Spleen (tissue), 11 donors: ENCODE results near the gene PTGS1. TPM values are rescaled to one million over a fixed set of nuclear protein-coding genes. Genes with fewer than 3 reads are reported as not detected.

ENCODE experiments used
- DNase-seq: peaks from one replicate; pipeline ENCODE4 v3.0.0-alpha.2; 2020
- H3K27ac ChIP-seq, 8 donors: fragments of 200-600 bp; sonication (generic) in 7 of 8; 1 replicate in 4 of 8; 2 replicates in 4 of 8; pipeline versions ENCODE4 v1.5.0 to v1.8.0; 2016 to 2021; ENCODE audit warnings: inconsistent platforms in 4 of 8, mild to moderate bottlenecking in 4 of 8, moderate library complexity in 1 of 8
- H3K27me3 ChIP-seq, 7 donors: fragments of 200-600 bp; sonication (generic) in 6 of 7; replicated peaks in 1 of 7; 1 replicate in 4 of 7; 2 replicates in 3 of 7; pipeline versions ENCODE4 v1.5.0 to v1.8.0; 2016 to 2021; ENCODE audit warnings: inconsistent platforms in 3 of 7, mild to moderate bottlenecking in 1 of 7
- H3K36me3 ChIP-seq, 6 donors: fragments of 200-600 bp; sonication (generic) in 5 of 6; 1 replicate in 4 of 6; 2 replicates in 2 of 6; pipeline versions ENCODE4 v1.5.0 to v1.8.0; 2016 to 2021; ENCODE audit warnings: inconsistent platforms in 2 of 6
- H3K4me1 ChIP-seq, 6 donors: fragments of 200-600 bp; sonication (generic) in 5 of 6; 1 replicate in 3 of 6; 2 replicates in 3 of 6; pipeline versions ENCODE4 v1.5.0 to v1.8.0; 2016 to 2021; ENCODE audit warnings: inconsistent platforms in 3 of 6
- H3K4me3 ChIP-seq, 8 donors: fragments of 200-600 bp; sonication (generic) in 7 of 8; 1 replicate in 4 of 8; 2 replicates in 4 of 8; pipeline versions ENCODE4 v1.5.0 to v1.8.0; 2016 to 2021; ENCODE audit warnings: inconsistent platforms in 4 of 8, mild to moderate bottlenecking in 4 of 8, moderate library complexity in 2 of 8
- H3K9me3 ChIP-seq, 8 donors: fragments of 200-600 bp; sonication (generic) in 7 of 8; 1 replicate in 4 of 8; 2 replicates in 4 of 8; pipeline versions ENCODE4 v1.5.0 to v1.8.0; 2016 to 2021; ENCODE audit warnings: inconsistent platforms in 4 of 8
- POLR2A ChIP-seq, 3 donors: fragments of 450-650 bp; IDR thresholded peaks; one replicate each; pipeline ENCODE4 v1.5.1; 2017; ENCODE audit warnings: antibody characterized with exemption in 3 of 3, mild to moderate bottlenecking in 1 of 3
- POLR2AphosphoS5 ChIP-seq, 3 donors: sonication (generic); formaldehyde crosslinking; IDR thresholded peaks; one replicate each; pipeline ENCODE4 v1.5.1; 2017; ENCODE audit warnings: antibody characterized with exemption in 3 of 3
- WGBS, 5 donors: extraction: QIAGEN DNeasy Blood & Tissue Kit in 3 of 5; methylation state at CpG; one replicate each; pipeline versions ENCODE4 v1.1.5 to v1.1.7; 2013 to 2018; 5-methylcytosine and 5-hydroxymethylcytosine counted together
- intact Hi-C: fragments of 100-400 bp; cut with DNase I; formaldehyde crosslinking; loops from one replicate; pipeline ENCODE4 v1.15.0; 2023; ENCODE audit warnings: low total_unique reads
- polyA plus RNA-seq, 3 donors: library from polyadenylated mRNA; stranded (reverse); fragments of 200-250 nt; gene quantifications; one replicate each; pipeline ENCODE4 v1.2.1, GENCODE V29; 2013
- total RNA-seq, 7 donors: library from RNA; depleted of rRNA in 3 of 7; stranded (reverse); fragments of >200 nt in 3 of 7; fragmentation: NEBNext Ultra II Directional in 4 of 7; extraction: Animal tissue kit (Norgen Biotek cat#: 25700) in 4 of 7; gene quantifications; one replicate each; pipeline versions ENCODE4 v1.1.0 to v1.2.1, GENCODE V29; 2016 to 2021
- TF ChIP-seq, protein P1 (sequence below), 11 experiments: fragments of 200-600 bp in 7 of 11; fragments of 450-650 bp in 4 of 11; sonication (generic) in 4 of 11; IDR thresholded peaks in 8 of 11; conservative IDR thresholded peaks in 3 of 11; 1 replicate in 7 of 11; 2 replicates in 4 of 11; pipeline versions ENCODE4 v1.4.0 to v1.8.0; 2016 to 2021; ENCODE audit warnings: antibody characterized with exemption in 11 of 11, inconsistent platforms in 4 of 11, mild to moderate bottlenecking in 1 of 11
- donor health status: healthy with polysubstance abuse.
- donor health status: DM: no; HTN: no; CAD: no; lungs with moderate emphysema.
- donor health status: DM: no; HTN: no; CAD: no.
- donor health status: Bipolar disorder and iron deficiency.
- donor health status: healthy.
- donor health status: DM: no; HTN: no; CAD: no.
- donor health status: DM: yes; HTN: yes; CAD: no.

Gene PTGS1
- total and polyA plus RNA-seq, 10 donors: 2.8 to 18.6 (median 13.9) TPM

DNA sequence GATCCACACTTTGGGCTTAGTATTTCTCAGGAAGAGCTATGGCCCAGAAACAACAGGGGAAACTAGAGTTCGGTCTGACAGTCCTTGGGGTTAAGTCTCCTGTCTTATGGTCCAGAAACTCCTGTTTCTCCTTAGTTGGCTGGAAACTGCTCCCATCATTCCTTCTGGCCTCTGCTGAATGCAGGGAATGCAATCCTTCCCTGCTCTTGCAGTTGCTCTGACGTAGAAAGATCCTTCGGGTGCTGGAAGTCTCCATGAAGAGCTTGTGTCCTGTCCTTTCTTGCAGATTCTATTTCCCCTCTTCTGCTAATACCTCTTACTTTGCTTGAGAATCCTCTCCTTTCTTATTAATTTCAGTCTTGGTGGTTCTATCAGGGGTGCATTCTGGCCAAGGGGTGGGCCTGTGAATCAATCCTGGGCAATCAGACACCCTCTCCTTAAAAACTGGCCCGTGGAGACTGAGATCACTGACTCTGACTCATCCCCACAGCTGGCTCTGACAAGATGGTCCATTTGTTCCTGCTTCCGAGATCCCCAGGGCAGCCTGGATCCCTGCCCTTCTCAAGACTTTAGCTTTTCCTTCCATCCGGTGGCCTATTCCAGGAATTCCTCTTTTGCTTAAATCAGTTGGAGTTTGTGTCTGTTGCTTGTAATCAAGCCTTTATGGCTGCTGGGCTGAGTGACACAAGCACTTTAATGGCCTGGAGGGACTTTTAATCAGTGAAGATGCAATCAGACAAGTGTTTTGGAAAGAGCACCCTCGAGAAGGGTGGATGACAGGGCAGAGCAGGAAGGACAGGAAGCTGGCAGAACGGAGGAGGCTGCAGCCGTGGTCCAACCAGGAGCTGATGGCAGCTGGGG is 23.7 kb downstream of the PTGS1 start:
- peaks cover 0 to 15% (median 13%) of the 10 kb centered on the region in 6 donors for H3K4me1 ChIP-seq
- DNase-seq: no peak
- no peak overlapping the region for H3K4me3 ChIP-seq
- peaks cover 0 to 7% (median 0%) of the 10 kb centered on the region in 6 donors for H3K36me3 ChIP-seq
- peaks cover 0 to 4% (median 0%) of the 10 kb centered on the region in 8 donors for H3K9me3 ChIP-seq
- intact Hi-C loops: no loop called here
- H3K27ac ChIP-seq: peak overlapping the region in 4 of 8 donors; percentile 10 to 37 (median 26)
- H3K27me3 ChIP-seq: peaks cover 0 to 4% (median 0%) of the 10 kb centered on the region in 7 donors
- 54 to 73% (median 64%) methylated on average over 9 of the region's 9 CpGs for WGBS, 5 donors
- no peak for TF ChIP-seq POLR2AphosphoS5 (IDR thresholded peaks at IDR 0.05)
- TF ChIP-seq, protein P1, sequence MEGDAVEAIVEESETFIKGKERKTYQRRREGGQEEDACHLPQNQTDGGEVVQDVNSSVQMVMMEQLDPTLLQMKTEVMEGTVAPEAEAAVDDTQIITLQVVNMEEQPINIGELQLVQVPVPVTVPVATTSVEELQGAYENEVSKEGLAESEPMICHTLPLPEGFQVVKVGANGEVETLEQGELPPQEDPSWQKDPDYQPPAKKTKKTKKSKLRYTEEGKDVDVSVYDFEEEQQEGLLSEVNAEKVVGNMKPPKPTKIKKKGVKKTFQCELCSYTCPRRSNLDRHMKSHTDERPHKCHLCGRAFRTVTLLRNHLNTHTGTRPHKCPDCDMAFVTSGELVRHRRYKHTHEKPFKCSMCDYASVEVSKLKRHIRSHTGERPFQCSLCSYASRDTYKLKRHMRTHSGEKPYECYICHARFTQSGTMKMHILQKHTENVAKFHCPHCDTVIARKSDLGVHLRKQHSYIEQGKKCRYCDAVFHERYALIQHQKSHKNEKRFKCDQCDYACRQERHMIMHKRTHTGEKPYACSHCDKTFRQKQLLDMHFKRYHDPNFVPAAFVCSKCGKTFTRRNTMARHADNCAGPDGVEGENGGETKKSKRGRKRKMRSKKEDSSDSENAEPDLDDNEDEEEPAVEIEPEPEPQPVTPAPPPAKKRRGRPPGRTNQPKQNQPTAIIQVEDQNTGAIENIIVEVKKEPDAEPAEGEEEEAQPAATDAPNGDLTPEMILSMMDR (IDR thresholded peaks at IDR 0.05 in 8 of 11, conservative IDR thresholded peaks at IDR 0.05 in 3 of 11): no peak
- no peak for TF ChIP-seq POLR2A (IDR thresholded peaks at IDR 0.05)

DNA sequence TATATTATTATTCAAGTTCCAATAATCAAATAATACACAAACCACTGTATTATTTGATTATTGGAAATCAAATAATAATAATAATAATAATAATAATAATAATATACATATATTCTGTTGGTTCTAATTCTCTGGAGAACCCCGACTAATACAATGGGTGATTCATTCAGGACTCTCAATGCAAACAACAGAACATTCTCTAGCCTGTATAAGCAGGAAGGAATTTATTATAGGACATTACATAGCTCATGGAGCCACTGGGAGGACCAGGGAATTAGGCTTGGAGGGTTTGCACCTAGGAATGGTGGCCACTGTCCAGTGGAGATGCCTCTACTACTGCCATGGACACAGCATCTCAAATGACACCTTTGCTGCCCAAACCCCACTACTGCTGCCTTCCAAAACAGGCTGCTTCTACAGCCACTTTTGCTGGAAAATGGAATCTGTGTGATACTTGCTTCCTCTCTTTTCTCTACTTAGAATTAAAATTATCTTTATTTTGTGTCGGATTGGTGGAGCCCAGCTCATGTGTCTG is 25.9 kb downstream of the PTGS1 start:
- H3K4me1 ChIP-seq: no peaks in the 10 kb centered on the region
- no peak overlapping the region for H3K4me3 ChIP-seq
- H3K9me3 ChIP-seq: peaks cover 0 to 14% (median 5%) of the 10 kb centered on the region in 8 donors
- H3K27ac ChIP-seq: no peak overlapping the region
- DNase-seq: no peak
- TF ChIP-seq, protein P1 (IDR thresholded peaks at IDR 0.05 in 8 of 11, conservative IDR thresholded peaks at IDR 0.05 in 3 of 11): no peak
- TF ChIP-seq POLR2AphosphoS5 (IDR thresholded peaks at IDR 0.05) (no peak), POLR2A (IDR thresholded peaks at IDR 0.05) (no peak)
- intact Hi-C loops: no loop called here
- H3K27me3 ChIP-seq: no peaks in the 10 kb centered on the region
- WGBS, 5 donors: 85 to 92% (median 89%) methylated on average over 2 of the region's 2 CpGs
- peaks cover 0 to 7% (median 0%) of the 10 kb centered on the region in 6 donors for H3K36me3 ChIP-seq

DNA sequence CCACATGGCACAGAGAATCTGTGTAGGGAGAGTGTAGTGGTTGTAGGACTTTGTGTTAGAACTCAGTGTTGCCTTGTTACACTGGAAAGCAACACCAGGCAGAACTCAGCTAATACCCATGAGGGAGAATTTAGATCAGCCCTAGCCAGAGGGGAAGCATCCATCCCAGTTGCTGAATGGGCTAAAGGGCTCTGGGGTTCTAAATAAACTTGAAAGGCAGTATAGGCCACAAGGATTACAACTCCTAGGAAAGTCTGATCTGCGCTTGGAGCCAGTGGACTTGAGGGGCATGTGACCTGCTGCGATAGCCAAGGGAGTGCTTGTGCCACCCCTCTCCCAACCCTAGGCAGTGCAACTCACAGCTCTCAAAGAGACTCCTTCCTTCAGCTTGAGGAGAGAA is 26.9 kb downstream of the PTGS1 start:
- Histone ChIP-seq H3K4me1 (no peaks in the 10 kb centered on the region), H3K36me3 (no peaks in the 10 kb centered on the region), H3K9me3 (peaks cover 0 to 14% (median 5%) of the 10 kb centered on the region in 8 donors), H3K27me3 (peaks cover 0 to 3% (median 0%) of the 10 kb centered on the region in 7 donors), H3K4me3 (no peak overlapping the region), H3K27ac (no peak overlapping the region)
- TF ChIP-seq, protein P1 (IDR thresholded peaks at IDR 0.05 in 8 of 11, conservative IDR thresholded peaks at IDR 0.05 in 3 of 11): no peak
- no peak for TF ChIP-seq POLR2A (IDR thresholded peaks at IDR 0.05)
- no peak for TF ChIP-seq POLR2AphosphoS5 (IDR thresholded peaks at IDR 0.05)
- intact Hi-C loops: no loop called here
- 76 to 100% (median 94%) methylated on average over 2 of the region's 2 CpGs for WGBS, 5 donors
- DNase-seq: no peak

GRCh38 chr9:122398371-122398924 is 27.6 kb downstream of the PTGS1 start:
- DNase-seq: no peak
- Histone ChIP-seq H3K36me3 (no peaks in the 10 kb centered on the region), H3K4me1 (no peaks in the 10 kb centered on the region), H3K27me3 (peaks cover 0 to 4% (median 0%) of the 10 kb centered on the region in 7 donors), H3K27ac (no peak overlapping the region), H3K9me3 (peaks cover 0 to 14% (median 5%) of the 10 kb centered on the region in 8 donors), H3K4me3 (no peak overlapping the region)
- intact Hi-C loops: no loop called here
- TF ChIP-seq POLR2AphosphoS5 (IDR thresholded peaks at IDR 0.05) (no peak), POLR2A (IDR thresholded peaks at IDR 0.05) (no peak)
- TF ChIP-seq, protein P1 (IDR thresholded peaks at IDR 0.05 in 8 of 11, conservative IDR thresholded peaks at IDR 0.05 in 3 of 11): no peak
- WGBS, 5 donors: 85 to 100% (median 88%) methylated on average over 2 to 3 of the region's 3 CpGs
